ENCODE results near the gene FARS2.

FARS2 gene

DNA sequence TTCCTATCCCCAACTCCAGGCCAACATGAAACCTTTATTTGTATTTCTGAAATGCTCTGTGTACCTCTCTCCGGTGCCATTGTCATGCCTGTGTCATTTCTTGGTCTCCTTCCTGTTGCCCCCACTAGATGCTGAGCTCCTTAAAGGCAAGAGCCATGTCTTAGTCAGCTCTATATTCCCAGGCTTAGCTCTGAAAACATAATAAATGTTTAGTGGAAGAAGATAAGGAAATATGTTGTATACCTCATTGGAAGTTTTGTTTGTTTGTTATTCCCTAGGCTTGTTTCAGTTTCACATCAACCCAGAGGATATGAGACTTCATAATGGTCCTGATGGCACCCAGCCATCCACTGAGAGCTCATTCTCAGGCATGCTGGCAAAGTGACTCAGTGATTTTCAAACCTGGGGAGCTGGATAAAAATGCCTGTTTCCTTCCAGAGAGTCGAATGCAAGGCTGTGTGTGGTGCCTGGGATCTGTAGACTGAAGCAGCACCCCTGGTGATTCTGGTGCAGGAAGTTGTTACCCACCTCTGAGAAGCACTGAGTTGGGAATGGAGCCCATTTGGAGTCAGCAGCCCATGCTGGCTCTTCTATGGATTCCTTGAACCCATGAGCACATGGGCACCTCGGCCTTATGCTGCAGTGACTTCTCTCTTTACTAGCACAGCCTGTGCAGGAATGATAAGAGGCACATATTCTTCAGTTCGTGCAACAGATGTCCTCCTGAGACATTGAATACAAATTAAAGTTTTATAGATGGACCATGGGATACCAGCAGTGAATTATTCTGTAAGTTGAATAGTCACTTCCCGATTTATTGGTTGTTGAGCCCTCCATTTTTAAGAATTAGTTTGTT lies 205.2 kb downstream of the FARS2 start:
- TF ChIP-seq, protein P1, sequence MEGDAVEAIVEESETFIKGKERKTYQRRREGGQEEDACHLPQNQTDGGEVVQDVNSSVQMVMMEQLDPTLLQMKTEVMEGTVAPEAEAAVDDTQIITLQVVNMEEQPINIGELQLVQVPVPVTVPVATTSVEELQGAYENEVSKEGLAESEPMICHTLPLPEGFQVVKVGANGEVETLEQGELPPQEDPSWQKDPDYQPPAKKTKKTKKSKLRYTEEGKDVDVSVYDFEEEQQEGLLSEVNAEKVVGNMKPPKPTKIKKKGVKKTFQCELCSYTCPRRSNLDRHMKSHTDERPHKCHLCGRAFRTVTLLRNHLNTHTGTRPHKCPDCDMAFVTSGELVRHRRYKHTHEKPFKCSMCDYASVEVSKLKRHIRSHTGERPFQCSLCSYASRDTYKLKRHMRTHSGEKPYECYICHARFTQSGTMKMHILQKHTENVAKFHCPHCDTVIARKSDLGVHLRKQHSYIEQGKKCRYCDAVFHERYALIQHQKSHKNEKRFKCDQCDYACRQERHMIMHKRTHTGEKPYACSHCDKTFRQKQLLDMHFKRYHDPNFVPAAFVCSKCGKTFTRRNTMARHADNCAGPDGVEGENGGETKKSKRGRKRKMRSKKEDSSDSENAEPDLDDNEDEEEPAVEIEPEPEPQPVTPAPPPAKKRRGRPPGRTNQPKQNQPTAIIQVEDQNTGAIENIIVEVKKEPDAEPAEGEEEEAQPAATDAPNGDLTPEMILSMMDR (IDR thresholded peaks at IDR 0.05; ENCODE audit: low read depth, low read length) = no peak
- no peak overlapping the region for H3K4me3 ChIP-seq (ENCODE audit: low read depth, low read length)

DNA sequence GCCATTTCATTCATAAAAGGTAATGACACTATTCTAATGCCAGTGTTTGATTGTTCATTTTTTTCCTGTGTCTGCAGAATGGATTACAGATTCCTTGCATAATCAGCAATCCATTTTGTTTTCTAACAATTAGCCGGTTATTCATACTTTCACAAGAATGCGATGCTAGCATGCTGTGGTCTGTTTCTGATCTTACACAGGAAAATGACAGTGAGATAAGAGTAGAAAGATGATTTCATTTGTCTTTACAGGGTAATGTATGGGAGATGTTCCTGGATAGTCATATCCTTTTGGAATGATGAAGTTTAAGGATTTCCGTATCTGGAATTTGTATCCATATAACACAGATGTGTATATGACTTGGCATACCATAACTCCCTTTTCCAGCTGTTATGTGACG lies 207.3 kb downstream of the FARS2 start:
- TF ChIP-seq, protein P1 (IDR thresholded peaks at IDR 0.05; ENCODE audit: low read depth, low read length) = no peak
- H3K4me3 ChIP-seq (ENCODE audit: low read depth, low read length) = no peak overlapping the region

DNA sequence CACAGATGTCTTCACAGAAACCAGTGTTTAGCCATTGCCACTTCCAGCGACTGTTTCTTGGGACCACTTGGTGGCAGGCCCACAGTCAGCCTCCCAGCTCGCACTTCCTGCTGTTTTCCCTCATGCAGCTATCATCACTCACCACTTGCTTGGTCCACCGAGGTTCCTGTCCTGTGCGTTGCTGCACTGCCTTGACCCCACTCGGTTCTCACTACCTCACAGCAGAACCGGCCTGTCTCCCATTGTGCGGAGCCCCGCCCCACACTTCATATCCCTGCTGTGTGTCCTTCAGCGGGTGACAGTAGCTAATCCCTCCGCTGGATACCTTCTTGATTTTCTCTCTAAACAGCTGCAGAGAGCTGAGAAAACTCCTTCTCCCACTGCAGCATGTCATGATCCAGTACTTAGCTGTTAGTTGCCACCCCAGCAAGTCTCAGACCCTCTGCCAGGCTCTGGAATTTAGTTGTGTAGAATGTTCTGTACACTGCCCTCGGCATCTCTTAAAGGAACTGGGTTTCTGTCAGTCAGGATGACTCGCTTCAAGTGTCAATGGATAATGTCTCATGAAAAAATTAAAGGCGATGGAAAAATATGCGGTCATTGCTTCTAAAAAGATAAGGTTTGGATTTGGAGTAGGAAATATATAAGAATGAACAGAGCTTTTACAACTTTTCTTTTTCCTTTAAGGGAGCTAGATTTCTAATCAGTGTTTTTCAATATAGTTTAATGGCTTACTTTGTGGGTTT lies 208.0 kb downstream of the FARS2 start:
- TF ChIP-seq, protein P1 (IDR thresholded peaks at IDR 0.05; ENCODE audit: low read depth, low read length) = no peak

DNA sequence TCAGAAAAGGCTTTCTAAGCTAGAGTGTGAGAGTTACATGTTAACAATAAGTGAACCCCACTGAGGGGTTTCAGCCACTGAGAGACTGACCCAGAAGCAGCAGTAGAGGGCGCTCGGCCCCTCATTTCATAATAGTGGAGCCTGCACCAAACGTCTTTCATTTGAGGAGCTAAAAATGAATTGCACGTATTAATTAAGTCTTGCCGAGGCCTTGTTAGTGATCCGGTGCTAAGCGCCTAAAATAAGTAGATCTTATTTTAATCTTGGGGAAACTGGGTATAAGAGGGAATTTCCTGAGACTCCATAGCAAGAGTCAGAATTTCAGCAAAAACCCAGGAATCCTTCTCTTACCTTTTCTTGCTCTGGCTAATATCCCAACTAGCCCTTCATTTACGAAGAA lies 209.7 kb downstream of the FARS2 start:
- TF ChIP-seq, protein P1 (IDR thresholded peaks at IDR 0.05; ENCODE audit: low read depth, low read length) = peak; percentile 85
- H3K4me3 ChIP-seq (ENCODE audit: low read depth, low read length) = no peak overlapping the region

More for the DNA sequence above, 208.0 kb downstream of the FARS2 start:
- no peak overlapping the region for H3K4me3 ChIP-seq (ENCODE audit: low read depth, low read length)

DNA sequence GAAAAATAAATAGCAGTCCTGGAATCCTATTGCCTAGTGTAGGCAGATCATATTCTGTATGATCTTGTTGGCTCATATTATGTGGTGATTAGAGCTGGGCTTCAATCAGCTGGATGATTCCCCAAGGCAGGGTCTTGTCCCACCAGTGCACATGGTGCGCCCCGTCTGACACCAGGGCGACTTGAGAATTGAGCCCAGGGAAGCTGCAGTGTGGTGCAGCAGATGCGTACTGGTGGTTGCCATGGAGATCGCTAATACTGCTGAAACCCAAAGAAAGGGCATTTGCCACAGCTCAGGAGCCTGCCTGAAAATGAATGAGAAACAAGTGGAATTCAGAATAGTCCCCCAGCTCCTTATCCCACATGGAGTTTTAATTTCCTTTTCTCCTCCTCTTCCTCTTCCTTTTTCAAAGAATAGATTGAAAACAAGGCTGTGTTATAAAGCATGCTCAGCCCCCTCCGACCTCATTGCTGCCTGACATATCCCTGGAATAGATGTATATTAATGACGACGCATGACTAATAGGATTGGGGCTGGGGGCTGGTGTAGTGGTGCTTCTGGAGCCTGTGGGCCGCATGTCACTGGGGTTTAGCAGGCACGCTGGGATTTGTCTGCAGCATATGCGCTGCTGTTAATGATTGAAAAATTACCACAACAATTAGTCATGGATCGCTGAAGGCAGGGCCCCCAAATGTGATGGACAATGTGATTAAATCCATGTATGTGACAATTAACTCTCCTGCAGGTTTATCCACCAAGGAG lies 210.5 kb downstream of the FARS2 start:
- TF ChIP-seq, protein P1 (IDR thresholded peaks at IDR 0.05; ENCODE audit: low read depth, low read length) = no peak
- no peak overlapping the region for H3K4me3 ChIP-seq (ENCODE audit: low read depth, low read length)

DNA sequence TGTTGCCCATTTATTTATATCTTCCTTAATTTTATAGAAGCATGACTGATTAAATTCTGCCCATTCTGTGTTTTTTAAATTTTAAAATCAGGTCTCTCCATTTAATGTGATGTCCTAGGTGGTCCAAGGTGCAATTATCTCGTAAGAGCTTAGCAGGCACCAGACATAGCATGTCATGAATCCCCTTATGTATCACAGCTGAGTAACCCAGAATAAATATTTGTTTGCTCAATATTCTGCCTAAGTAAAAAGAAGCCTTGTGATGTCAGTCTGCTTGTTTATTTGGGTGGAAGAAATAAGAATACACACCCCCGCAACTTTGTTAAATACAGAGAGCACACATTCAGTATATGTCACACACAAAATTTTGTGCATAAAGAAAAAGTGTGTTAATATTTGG lies 211.3 kb downstream of the FARS2 start:
- no peak overlapping the region for H3K4me3 ChIP-seq (ENCODE audit: low read depth, low read length)
- TF ChIP-seq, protein P1 (IDR thresholded peaks at IDR 0.05; ENCODE audit: low read depth, low read length) = no peak

All from WI38 (cell line).